ENCODE results near the gene GOLGA1. TPM values are rescaled to one million over a fixed set of nuclear protein-coding genes. Genes with fewer than 3 reads are reported as not detected.
"Not testable (repeated sequence)": the region's sequence is repeated elsewhere in the genome, so short reads cannot be mapped to it uniquely, and the experiment has no call there.

Gene GOLGA1
- total RNA-seq, 1 donor, result 13.9 TPM

DNA sequence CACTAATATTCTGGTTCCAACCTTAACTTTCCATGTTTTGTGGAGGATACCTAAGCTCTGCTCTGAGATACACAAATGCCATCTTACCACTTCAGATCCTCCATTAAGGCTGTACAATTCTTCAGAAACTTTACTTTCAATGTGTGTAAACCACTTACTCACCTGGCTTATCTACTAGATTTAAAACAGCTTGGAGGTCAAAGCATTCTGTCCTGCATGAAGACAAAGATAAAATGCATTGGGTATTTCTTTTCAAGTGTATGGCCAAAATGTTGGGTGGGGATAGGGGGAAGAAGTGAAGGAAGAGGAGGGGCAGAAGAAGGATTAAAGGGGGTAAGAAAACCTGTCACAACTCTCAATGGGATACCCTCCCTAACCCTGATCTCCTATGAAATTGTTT, 939 bp downstream of the GOLGA1 start:
- DNase-seq (ENCODE audit: low read depth), result no peak
- peak overlapping the region; percentile 81 for H3K4me3 ChIP-seq (ENCODE audit: low read depth, low read length)
- TF ChIP-seq, protein P1, sequence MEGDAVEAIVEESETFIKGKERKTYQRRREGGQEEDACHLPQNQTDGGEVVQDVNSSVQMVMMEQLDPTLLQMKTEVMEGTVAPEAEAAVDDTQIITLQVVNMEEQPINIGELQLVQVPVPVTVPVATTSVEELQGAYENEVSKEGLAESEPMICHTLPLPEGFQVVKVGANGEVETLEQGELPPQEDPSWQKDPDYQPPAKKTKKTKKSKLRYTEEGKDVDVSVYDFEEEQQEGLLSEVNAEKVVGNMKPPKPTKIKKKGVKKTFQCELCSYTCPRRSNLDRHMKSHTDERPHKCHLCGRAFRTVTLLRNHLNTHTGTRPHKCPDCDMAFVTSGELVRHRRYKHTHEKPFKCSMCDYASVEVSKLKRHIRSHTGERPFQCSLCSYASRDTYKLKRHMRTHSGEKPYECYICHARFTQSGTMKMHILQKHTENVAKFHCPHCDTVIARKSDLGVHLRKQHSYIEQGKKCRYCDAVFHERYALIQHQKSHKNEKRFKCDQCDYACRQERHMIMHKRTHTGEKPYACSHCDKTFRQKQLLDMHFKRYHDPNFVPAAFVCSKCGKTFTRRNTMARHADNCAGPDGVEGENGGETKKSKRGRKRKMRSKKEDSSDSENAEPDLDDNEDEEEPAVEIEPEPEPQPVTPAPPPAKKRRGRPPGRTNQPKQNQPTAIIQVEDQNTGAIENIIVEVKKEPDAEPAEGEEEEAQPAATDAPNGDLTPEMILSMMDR (IDR thresholded peaks at IDR 0.05; ENCODE audit: insufficient read depth, low read length), result no peak

DNA sequence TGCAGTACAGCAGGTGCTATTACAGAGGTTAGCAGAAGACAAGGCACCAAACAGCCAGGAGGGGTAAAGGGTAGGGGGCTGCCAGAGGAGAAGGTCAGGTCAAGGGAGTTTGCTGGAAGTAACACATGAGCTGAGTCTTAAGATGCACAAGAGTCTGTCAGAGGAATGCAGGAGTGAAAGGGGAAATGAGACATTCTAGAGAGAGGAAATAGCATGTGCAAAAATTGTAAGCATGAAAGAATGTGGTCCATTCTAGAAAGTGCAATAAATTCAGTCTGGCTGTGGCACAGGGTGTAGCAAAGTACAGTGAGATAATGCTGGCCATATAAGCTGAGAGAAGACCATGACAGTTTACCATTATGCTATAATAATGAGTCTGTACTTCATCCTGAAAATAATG, 6.6 kb downstream of the GOLGA1 start:
- peak; percentile 25 for DNase-seq (ENCODE audit: low read depth)
- TF ChIP-seq, protein P1 (IDR thresholded peaks at IDR 0.05; ENCODE audit: insufficient read depth, low read length), result no peak
- no peak overlapping the region for H3K4me3 ChIP-seq (ENCODE audit: low read depth, low read length)

DNA sequence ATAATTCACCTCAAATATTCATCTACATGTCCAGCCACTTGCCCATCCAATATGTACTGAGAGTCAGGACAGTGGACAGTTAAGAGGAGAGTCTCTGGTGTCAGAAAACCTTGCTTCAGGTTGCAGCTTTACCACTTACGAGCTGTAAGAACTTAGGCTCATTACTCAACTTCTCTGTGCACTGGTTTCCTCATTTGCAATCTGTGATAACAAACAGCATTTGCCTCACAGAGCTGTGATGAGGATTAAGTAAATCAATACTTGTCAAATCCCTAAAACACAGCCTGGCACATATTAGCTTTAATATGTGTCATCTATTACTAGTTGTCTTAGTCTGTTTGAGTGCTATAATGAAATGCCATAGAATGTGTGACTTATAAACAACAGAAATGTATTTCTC, 8.6 kb downstream of the GOLGA1 start:
- TF ChIP-seq, protein P1 (IDR thresholded peaks at IDR 0.05; ENCODE audit: insufficient read depth, low read length), result no peak
- no peak for DNase-seq (ENCODE audit: low read depth)
- no peak overlapping the region for H3K4me3 ChIP-seq (ENCODE audit: low read depth, low read length)

DNA sequence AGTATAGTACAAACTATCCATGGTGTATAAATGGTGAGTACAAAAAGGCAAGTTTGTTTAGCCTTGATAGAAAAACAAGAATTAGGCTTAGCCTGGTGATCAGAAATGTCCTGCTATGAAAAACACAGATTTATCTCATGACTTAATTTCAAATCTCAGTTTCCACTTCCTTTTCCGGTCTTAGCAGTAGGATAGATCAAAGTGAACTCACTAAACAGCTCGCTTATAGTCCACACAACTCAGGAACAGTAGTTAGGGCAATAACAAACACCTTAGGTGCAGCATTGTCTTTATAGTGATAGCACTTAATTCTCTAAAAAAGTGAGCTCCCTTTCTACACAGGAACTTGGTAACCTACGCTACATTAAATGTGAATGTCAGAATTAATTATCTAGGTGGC, 11.4 kb downstream of the GOLGA1 start:
- DNase-seq (ENCODE audit: low read depth), result no peak
- no peak overlapping the region for H3K4me3 ChIP-seq (ENCODE audit: low read depth, low read length)
- TF ChIP-seq, protein P1 (IDR thresholded peaks at IDR 0.05; ENCODE audit: insufficient read depth, low read length), result no peak

DNA sequence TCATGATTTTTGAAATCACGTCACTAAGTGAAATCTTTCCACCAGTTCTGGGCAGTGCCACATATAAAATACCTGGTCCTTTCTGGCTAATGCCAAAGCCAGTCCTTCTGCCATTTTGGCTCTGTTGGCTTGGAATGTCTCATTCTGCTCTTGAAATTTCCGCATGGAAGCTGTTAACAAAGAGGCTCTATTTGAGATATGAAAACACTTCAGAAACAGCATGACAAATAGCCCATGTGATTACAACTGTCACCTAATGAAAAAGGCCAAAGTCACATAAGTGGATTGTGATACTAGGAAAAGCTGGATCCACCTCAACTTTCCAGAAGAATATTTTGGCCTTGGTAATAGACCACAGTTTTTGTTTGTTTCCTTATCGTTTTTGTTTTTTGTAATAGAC, 12.8 kb downstream of the GOLGA1 start:
- no peak overlapping the region for H3K4me3 ChIP-seq (ENCODE audit: low read depth, low read length)
- TF ChIP-seq, protein P1 (IDR thresholded peaks at IDR 0.05; ENCODE audit: insufficient read depth, low read length), result no peak
- no peak for DNase-seq (ENCODE audit: low read depth)

DNA sequence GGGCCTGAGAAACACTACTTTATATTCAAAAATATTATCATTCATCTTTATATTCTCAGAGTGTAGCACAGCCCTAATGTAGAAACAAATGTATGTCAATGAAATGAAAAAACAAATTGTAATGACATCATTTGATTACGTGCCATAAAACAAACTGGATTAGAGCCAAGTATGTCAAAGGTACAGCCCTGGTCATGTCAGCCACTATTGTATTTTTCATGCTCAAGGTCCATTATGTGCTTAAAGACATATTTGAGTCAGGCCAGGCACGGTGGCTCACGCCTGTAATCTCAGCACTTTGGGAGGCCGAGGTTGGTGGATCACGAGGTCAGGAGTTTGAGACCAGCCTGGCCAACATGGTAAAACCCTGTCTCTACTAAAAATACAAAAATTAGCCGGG, 20.5 kb downstream of the GOLGA1 start:
- H3K4me3 ChIP-seq (ENCODE audit: low read depth, low read length), result not testable (repeated sequence)
- DNase-seq (ENCODE audit: low read depth), result peak; percentile 14

DNA sequence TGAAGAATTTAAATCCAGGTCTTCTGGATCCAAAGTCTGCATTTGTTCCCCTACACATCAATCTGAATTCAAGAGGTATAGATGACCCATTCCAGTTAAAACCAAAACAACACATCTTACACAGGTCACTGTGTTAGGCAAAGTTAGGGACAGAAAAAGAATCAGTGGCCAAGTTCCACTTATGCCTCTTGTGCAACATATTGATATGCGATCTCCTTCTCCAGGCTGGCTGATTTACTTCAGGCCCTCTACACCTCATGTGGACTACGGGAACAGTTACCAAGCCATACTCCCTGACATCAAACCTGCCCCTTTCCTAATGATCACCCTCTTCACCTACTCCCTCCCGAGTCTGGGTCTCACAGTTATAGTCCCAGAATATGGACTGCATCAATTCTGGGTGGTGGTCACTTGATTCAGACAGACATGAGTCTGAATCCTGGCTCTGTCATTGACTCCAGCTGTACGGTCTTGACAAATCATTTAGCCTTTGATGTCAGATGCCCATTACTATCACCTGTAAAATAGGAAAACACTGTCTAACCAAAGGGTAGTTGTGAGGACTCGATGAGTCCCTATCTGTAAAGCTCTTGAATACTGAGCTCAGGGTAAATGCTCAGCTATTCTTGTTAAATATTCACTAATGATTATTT, 26.0 kb downstream of the GOLGA1 start:
- TF ChIP-seq, protein P1 (IDR thresholded peaks at IDR 0.05; ENCODE audit: insufficient read depth, low read length), result no peak

More for the DNA sequence above, 26.0 kb downstream of the GOLGA1 start:
- DNase-seq (ENCODE audit: low read depth), result no peak
- no peak overlapping the region for H3K4me3 ChIP-seq (ENCODE audit: low read depth, low read length)

Measured in fibroblast of the aortic adventitia (primary cell).